SIG-M5 treated with dmso at 0.1 percent for 504 hours (cell line): Measurements from ENCODE around the gene KAZN.

Experiments
- DNase-seq: peaks from one replicate; lab custom pipeline; 2025; ENCODE audit not compliant: unreplicated experiment; lab: John Stamatoyannopoulos, UW

KAZN gene

DNA sequence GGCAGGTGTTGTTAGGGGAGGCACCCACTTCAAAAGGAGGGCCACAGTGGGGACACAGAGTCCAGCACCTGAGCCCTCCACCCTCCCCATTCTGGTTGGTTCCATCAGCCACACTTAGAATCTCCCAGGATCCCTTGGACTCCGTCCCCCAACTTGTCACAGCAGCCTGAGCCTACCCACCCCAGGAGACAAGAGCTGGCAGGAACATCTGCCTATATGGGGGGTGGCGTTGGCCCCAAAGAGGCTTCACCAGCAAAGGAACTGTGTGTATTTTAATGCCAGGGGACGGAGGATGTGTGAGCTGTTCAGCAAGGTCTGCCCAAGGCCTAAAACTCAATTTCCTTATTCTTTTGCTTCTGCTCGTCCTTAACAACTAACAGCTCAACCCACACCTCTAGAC, 468.7 kb downstream of the KAZN start:
- DNase-seq = no peak

DNA sequence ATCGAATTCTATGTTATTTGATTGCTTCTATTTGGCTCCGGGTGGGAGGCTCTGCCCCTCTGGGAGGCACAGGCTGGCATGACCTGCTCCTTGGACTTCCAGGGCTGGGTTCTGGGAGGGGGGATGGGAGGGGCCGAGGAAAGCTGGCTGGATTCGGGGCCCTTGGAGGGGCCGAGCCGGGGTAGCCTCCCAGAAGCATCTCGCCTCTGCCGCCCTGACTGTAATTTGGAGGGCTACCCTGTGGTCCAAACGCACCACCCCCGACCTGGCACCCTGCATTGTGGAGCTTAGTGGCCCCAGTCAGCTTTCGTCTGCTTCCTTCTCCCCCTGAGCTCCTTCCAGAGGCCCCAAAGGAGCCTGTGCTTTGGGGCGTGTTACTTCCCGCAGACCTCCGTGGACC, 469.7 kb downstream of the KAZN start:
- DNase-seq = no peak

DNA sequence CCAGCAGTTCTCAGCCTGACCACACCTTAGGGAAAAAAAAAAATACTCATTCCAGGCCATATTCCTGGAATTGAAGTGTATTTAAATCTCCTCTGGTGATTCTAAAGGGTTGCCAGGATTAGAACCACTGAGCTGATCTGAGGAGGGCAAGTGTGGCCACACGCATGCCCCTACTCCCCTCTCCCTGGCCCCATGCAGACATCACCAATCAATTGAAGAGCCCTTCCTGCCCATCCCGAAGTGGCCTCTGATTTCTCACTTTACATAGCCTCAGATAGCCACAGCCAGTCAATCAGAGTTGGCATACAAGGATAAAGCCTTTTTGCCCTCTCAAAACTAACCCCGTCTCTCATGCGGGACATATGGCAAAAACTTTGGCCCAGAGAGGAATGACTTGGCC, 470.5 kb downstream of the KAZN start:
- no peak for DNase-seq

DNA sequence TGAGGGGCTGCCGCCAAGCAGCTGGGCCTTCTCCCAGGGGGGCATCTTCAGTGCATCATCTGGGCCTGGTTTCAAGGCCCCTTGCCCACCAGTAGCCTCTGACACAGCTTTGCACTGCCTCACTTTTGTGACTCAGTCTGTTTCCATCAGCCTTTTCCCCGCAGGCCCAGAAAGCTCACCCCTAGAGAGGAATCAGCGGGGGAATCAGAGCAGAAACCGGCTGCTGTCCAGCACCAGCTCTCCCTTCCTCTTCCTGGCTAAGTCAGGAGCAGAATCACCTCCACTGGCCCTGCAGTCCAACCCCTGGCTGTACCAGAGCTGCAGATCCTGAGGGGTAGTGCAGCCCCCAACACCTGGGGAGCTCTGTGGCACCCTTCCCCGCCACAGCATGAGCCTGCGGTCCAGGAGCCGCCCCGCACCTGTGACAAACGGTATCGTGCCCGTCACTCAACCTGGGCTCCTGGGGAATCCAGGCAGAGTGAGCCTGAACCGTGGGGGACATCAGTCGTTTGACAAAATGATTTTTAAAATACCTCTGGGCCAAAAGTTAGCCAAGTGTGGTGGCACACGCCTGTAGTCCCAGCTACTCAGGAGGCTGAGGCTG, 471.8 kb downstream of the KAZN start:
- no peak for DNase-seq

DNA sequence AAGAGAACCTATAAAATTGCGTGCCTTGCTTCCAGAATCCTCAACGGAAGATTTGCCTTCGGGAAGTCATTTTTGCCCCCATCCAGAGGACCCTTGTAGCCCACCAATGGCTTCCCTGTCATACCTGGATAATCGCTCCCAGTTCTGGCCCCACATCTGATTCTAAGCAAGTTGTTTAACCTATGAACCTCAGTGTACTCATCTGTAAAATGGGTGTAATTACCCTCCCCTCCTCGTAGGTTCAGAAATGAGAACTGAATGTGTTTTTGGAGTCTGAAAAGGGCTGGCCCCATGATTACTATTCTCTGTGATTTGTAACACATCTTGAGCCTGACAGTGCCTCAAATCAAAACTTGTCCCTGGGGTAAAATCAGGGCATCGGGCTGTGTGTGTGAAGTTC, 473.5 kb downstream of the KAZN start:
- DNase-seq = no peak

DNA sequence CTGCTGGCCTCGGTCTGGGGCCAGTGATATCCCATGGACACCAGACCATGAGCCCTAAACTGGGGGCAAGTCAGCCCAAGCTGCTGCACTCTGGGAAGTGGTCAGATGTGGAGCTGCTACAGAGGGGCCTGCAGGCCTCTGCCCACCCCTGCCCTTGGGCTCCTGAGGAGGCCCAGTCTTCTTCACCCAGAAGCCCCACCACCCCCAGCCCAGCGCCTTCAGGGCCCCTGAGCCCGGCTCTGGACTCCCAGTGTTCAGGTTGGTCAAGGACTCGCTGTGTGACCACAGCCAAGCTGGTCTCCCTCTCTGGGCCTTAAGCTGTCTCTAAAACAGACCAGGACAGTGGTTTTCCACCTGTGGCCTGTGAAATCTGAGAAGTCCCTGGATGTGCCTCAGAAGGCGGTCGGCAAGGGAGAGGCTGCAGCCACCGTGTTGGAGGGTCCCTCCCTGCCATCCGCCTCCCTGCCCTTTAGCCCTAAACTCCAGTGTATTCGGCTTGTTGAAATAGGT, 475.4 kb downstream of the KAZN start:
- DNase-seq = no peak

DNA sequence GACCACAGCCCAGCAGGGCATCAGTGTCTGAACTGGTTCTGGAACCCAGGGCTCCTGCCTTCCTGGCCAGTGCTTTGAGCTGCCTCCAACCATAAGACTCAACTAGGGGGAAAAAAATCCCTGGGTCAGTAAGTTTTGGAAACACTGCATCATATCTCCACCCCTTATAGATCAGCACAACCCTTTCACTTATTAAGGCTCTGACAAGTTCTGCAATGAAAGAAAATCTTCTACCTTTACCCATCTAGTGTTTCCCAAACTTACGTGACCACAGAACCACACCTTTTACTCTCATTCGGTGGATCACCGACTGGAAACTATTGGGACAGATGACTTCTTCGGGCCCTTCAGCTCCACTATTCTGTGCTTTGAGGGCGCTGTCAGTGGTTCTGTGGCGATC, 476.7 kb downstream of the KAZN start:
- DNase-seq = no peak

DNA sequence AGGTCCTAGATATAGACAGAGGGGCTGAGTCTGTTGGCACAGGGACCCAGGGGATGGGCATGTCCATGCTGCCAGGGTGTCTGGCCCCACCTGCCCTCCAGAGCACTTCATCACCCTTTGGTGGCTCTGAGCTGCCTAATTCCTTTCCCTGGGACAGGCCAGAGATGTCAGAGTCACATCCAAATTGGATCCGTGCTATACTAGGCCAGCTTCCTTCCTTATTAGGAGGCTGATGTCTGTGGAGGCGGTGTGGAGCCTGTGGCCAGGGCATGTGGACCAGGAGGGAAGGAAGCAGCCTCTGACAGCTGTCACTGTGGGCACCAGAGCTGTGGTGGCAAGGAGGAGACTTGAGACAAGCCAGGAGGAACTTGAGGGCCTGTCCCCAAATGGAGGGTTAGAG, 477.3 kb downstream of the KAZN start:
- no peak for DNase-seq

DNA sequence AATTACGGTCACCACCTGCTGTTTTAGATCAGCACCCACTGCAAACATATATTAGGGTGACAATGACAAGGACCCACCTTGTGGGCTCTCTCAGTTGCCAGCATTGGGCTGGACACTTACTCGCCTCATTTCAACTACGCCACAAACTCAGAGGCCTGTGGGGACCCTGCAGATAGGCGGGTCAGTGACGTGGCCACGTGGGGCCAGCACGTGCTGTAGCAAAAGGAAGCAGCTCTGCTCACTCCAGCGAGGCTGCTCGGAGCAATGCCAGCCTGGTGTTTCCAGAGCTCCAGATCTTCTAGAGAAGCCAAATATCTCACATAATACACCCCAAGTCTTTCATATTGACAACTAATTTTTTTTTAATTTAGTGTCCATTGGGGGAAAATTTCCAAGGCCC, 478.3 kb downstream of the KAZN start:
- no peak for DNase-seq

DNA sequence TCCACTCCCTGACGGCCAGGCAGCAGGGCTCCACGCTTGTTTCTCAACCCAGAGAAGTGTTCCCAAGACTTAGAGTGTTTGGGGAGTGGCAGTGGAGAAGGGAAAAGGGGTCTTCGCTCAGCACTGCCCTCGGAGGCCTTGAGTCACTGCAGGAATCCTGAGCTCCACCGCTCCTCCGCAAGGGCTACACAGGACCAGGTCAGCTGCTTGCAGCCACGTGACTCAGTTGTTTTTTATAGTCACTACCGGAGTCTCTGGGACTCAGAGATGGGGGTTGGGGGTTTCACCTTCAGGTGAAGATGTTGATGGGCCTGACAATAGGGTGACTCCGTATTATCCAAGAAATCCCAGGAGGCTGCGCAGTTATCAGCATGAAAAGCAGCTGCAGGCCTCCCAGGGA, 478.9 kb downstream of the KAZN start:
- DNase-seq = no peak

DNA sequence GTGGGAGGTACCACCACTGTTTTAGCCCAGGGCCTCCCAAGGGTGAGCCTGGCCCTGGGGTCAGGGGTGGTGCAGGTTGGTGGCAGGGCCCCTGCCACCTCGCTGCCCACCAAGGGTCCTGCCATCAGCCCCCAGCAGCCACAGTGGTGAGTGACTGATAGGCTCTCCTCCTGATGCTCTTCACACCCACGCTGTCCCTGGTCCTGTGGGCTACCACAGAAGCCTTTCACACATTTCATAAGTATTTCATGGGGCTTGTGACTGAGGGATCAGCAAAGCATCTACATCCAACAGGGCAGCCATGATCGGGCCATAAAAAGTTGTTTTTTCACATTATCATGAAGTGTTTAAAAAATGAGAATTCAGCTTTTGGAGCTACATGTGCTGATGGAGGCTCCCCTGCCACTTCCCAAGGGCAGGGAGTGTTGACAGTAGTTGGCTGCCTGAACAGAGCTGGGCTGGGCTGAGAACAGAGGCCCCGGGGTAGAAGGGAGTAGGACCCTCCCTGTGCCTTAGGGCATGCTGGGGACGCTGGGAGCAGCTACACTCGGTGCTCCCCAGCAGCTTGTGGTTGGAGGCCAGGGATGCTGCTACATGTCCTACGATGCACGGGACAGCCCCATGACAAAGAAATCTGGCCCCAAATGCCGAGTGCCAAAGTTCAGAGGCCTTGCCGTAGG, 482.0 kb downstream of the KAZN start:
- no peak for DNase-seq

DNA sequence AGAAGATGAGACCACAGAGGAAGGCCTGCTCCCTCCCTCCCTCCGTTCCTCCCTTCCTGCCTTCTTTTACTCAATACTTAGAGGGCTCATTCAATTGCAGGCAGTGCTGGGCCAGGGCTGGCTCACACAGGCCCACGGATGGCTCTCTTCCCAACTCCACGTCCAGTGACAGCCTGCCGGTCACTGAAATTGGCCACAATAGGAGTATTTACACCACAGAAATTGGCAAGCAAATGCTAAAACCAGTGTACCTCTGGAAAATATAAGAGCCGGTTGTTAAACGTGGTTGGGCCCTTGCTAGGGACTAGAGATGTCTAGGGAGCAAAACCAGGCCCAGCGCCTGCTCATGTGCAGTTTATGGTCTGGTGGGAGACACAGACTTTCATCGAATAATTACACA, 482.6 kb downstream of the KAZN start:
- no peak for DNase-seq

DNA sequence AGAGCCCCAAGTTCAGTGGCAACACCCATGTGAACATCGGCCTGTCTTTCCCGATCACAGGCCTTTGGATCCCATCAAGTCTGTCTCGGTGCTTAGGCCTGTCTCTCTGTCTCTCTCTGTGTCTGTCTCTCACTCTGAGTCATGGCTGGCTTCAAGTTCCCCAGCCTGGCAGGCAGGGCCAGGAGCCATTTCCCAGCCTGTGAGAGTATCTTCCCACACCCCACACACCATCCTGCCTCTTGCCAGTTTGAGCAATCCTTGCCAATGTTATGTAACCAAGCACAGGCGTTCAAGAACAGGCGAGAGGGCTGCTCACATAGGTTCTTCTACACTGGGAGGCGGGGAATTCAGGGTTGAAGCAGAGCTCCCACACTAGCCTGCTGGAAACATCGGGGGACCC, 485.1 kb downstream of the KAZN start:
- peak; percentile 53 for DNase-seq

DNA sequence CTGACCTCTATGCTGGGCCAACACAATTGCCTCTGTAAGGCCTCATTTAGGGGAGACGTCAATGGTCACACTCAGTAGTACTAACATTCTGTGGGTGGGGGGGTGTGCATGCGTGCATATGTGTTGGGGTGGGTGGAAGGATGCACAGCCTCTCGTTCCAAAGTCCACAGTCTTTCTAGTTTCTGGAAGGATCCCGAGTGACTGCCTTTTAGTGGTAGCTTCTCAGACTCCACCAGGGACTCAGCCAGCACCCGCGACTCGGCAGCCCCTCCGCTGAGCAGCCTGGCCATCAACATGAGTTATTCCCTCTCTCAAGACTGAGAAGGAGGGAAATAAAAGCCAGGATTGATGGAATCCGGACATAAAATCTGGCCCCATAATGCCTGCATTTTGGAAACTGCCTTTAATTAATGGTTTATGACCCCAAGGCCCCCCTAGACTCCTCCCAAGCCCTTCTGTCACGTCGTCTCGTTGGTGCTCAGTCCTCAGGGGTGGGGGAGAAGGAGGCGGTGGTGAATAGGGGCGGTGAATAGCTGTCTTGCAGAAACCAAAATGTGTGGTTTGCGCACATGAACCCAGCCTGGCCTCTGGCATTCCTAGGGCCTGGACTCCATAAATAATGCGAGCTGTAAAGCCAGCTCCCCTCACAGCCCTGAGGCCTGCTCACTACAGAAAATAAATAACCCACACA, 489.9 kb downstream of the KAZN start:
- no peak for DNase-seq

DNA sequence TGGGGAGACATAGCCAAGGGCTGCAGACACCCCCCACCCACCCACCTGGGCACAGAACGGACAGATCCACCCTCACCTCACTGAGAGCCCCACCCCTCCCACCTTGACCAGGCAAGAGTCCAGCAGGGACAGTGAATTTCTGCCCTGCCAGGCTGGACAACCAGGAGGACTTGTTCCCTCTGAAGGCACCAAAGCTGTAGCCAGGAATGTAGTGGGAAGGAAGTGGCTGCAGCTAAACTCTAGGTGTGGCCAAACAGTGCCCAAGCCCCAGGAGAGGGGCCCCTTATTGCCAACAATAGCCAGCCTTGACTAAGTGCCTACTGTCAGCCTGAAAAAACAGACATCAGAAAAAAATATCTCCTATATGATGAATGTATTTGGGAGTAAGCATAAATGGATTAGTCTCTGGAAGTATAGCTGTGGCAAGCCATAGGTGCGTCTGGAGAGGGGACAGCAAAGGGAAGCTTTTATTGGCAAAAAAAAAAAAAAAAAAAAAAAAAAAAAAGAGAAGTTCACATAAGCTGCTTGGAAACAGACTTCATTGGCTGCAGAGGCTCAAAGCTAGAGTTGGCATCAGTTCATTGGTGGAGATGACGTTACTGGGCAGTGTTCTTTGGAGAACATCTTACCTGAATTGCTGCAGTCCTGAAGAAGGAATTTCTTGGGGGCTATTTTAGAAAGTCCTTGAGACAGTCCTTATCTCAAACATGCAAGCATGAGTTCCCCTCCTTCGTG, 490.9 kb downstream of the KAZN start:
- DNase-seq = peak; percentile 8

DNA sequence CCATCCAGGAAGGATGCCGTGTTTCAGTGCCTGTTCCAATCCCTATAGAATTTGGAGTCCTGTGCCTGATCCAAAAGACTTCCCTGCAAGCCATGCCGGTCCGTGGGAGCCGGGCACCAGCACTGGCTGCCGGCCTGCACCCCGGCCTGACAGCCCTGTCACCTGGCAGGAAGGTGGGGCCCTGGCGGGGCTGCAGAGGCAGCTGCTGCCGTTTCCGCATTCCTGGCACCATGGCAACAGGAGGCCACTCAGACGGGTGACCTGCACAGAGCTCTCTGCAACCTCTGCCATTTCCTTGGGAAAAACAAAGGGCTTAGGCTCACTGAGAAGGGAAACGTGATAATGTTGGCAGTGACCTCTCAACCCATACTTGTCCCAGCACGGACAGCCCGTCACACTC, 491.9 kb downstream of the KAZN start:
- peak; percentile 11 for DNase-seq

DNA sequence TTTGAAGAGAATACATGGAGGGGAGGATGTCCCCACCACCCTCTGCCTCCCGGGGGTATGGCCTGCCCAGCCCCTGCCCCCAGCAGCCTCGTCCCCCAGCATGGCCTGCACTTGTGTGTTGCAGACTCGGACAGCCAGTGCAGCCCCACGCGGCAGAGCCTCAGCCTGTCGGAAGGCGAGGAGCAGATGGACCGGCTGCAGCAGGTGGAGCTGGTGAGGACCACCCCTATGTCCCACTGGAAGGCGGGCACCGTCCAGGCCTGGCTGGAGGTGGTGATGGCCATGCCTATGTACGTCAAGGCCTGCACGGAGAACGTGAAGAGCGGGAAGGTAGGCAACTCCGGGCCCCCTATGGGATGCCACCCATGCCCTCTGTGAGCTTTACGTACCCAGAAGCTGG, 495.6 kb downstream of the KAZN start:
- DNase-seq = no peak

DNA sequence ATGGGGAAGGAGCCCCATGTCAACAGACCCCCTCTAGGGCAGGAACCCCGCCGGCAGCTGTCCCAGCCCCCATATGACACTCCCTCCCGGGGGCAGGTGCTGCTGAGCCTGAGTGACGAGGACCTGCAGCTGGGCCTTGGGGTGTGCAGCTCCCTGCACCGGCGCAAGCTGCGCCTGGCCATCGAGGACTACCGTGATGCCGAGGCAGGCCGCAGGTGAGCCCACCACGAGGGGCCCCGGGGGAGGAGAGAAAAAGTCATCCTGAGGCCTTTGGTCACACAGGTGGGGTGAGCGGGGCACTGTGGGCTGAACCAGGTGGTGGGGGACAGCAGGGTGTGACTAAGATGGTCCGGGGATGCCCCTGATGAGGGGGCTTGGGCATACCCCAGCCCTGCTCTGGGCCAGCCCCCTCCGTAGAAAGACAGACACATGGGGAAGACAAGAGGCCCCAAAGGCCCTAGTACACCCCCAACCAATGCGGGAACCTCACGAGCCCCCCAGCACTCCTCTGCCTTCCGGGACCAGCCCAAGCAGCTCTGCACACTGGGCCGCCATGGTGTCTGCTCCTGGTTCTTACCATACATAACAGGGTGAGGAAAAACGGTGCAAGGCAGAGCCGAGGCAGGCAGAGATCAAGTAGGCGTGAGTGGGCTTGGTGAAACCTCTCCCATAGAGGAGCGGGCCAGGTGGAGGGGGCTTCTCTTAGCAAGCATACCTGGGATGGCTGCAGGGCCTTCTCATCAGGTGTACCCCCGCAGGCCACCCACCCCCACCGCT, 496.4 kb downstream of the KAZN start:
- no peak for DNase-seq

DNA sequence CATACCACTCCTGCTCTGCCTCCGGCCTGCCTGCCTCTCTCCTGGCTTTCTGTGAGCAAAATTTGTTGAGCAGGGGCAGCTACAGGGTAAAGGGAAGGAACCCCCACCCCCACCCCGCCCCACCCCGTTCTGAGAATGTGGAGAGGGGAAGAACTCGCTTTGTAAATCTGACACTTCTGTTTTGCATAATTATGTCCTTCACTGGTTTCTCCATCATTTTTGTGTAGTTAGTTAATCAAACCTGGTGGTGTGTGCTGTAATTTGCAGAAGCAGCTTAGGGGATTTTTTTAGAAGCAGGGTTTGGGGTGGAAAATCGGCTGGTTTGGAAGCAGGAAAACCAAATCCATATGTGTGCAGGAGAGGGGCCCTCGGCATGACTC, 497.0 kb downstream of the KAZN start:
- DNase-seq = no peak

DNA sequence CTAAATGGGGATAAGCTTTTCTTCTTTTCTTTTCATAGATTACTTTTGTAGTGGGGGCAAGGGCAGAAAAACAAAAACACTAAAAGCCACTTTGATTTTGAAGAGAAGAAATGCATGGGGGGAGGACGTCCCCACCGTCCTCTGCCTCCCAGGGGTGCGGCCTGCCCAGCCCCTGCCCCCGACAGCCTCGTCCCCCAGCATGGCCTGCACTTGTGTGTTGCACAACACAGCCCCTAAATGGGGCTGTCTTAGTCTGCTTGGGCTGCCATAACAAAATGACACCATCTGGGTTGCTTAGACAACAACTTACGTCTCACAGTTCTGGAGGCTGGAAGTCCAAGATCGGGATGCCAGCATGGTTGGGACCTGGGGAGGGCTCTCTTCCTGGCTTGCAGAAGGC, 497.8 kb downstream of the KAZN start:
- no peak for DNase-seq
